Glutamatergic neuron (in vitro differentiated cells): ENCODE data around the gene LRRC71. TPM values are rescaled to one million over a fixed set of nuclear protein-coding genes. Genes with fewer than 3 reads are reported as not detected.

Experiments
- DNase-seq: peaks from one replicate; pipeline ENCODE4 v3.0.0; 2022
- H3K27ac Mint-ChIP-seq: one replicate; pipeline ENCODE4 v1.8.0; 2020; ENCODE audit warnings: mild to moderate bottlenecking, mixed read lengths, inconsistent platforms; ENCODE audit not compliant: unreplicated experiment
- H3K27me3 Mint-ChIP-seq: one replicate; pipeline ENCODE4 v1.8.0; 2020; ENCODE audit warnings: mild to moderate bottlenecking, moderate library complexity, mixed read lengths, inconsistent platforms; ENCODE audit not compliant: unreplicated experiment
- H3K36me3 Mint-ChIP-seq: one replicate; pipeline ENCODE4 v1.8.0; 2020; ENCODE audit warnings: mild to moderate bottlenecking, mixed read lengths, inconsistent platforms; ENCODE audit not compliant: unreplicated experiment
- H3K4me1 Mint-ChIP-seq: one replicate; pipeline ENCODE4 v1.8.0; 2020; ENCODE audit warnings: mild to moderate bottlenecking, low read depth, mixed read lengths, inconsistent platforms; ENCODE audit not compliant: unreplicated experiment
- H3K4me3 Mint-ChIP-seq: one replicate; pipeline ENCODE4 v1.8.0; 2020; ENCODE audit warnings: mild to moderate bottlenecking, mixed read lengths, inconsistent platforms; ENCODE audit not compliant: unreplicated experiment
- H3K9me3 Mint-ChIP-seq: one replicate; pipeline ENCODE4 v1.8.0; 2020; ENCODE audit warnings: mild to moderate bottlenecking, moderate library complexity, mixed read lengths, inconsistent platforms; ENCODE audit not compliant: unreplicated experiment
- CTCF ChIP-seq: fragments of 200-600 bp; sonication (generic); IDR thresholded peaks from one replicate; pipeline ENCODE4 v1.5.0; 2021; ENCODE audit not compliant: partially characterized antibody, unreplicated experiment
- total RNA-seq: library from RNA; stranded (reverse); fragmentation: NEBNext Ultra II Directional; extraction: Animal tissue kit (Norgen Biotek cat#: 25700); gene quantifications from one replicate; pipeline ENCODE4 v1.2.1, GENCODE V29; 2021; ENCODE audit not compliant: unreplicated experiment

LRRC71 gene
- total RNA-seq, 1 donor from 2014 or later: not detected

GRCh38 chr1:156957634-156958033, 37.2 kb downstream of the LRRC71 start:
- Mint-ChIP-seq H3K9me3 (peaks cover 4% of the 10 kb centered on the region), H3K27me3 (peaks cover 3% of the 10 kb centered on the region), H3K4me1 (no peaks in the 10 kb centered on the region), H3K4me3 (no peak overlapping the region), H3K36me3 (no peaks in the 10 kb centered on the region), H3K27ac (no peak overlapping the region)
- no peak for DNase-seq
- TF ChIP-seq CTCF: no peak

- no peak overlapping the region for H3K4me3 Mint-ChIP-seq
- no peak overlapping the region for H3K27ac Mint-ChIP-seq
- H3K36me3 Mint-ChIP-seq: no peaks in the 10 kb centered on the region
- no peak for TF ChIP-seq CTCF
- no peaks in the 10 kb centered on the region for H3K4me1 Mint-ChIP-seq
- peaks cover 3% of the 10 kb centered on the region for H3K27me3 Mint-ChIP-seq
- H3K9me3 Mint-ChIP-seq: peaks cover 4% of the 10 kb centered on the region
- no peak for DNase-seq
Observed at GRCh38 chr1:156958247-156958714, 37.8 kb downstream of the LRRC71 start.

- no peak overlapping the region for H3K27ac Mint-ChIP-seq
- DNase-seq: no peak
- TF ChIP-seq CTCF: no peak
- H3K36me3 Mint-ChIP-seq: no peaks in the 10 kb centered on the region
- peaks cover 3% of the 10 kb centered on the region for H3K27me3 Mint-ChIP-seq
- no peaks in the 10 kb centered on the region for H3K4me1 Mint-ChIP-seq
- H3K4me3 Mint-ChIP-seq: no peak overlapping the region
- H3K9me3 Mint-ChIP-seq: peaks cover 4% of the 10 kb centered on the region
Observed at GRCh38 chr1:156959414-156959813, 39.0 kb downstream of the LRRC71 start.

- Mint-ChIP-seq H3K27ac (no peak overlapping the region), H3K9me3 (peaks cover 2% of the 10 kb centered on the region), H3K36me3 (no peaks in the 10 kb centered on the region), H3K4me3 (no peak overlapping the region), H3K4me1 (no peaks in the 10 kb centered on the region), H3K27me3 (peaks cover 3% of the 10 kb centered on the region)
- no peak for TF ChIP-seq CTCF
- DNase-seq: no peak
Observed at GRCh38 chr1:156959925-156960324, 39.5 kb downstream of the LRRC71 start.

GRCh38 chr1:156961709-156962108, 41.3 kb downstream of the LRRC71 start:
- no peaks in the 10 kb centered on the region for H3K27me3 Mint-ChIP-seq
- no peak for TF ChIP-seq CTCF
- no peak overlapping the region for H3K4me3 Mint-ChIP-seq
- H3K9me3 Mint-ChIP-seq: peaks cover 2% of the 10 kb centered on the region
- H3K36me3 Mint-ChIP-seq: no peaks in the 10 kb centered on the region
- DNase-seq: no peak
- H3K4me1 Mint-ChIP-seq: no peaks in the 10 kb centered on the region
- H3K27ac Mint-ChIP-seq: no peak overlapping the region
